Fibroblast of skin of scalp (primary cell): Measurements from ENCODE around the gene CTAGE6.
"Not testable (repeated sequence)": the region's sequence is repeated elsewhere in the genome, so short reads cannot be mapped to it uniquely, and the experiment has no call there.

ENCODE experiments used
- DNase-seq: peaks from one replicate; pipeline ENCODE4 v3.0.0-alpha.2; 2013

The CTAGE6 gene

GRCh38 chr7:143715543-143716193 lies 41.8 kb downstream of the CTAGE6 start:
- DNase-seq: not testable (repeated sequence)

GRCh38 chr7:143714581-143715454 lies 42.7 kb downstream of the CTAGE6 start:
- DNase-seq: not testable (repeated sequence)

GRCh38 chr7:143712381-143712780 lies 45.1 kb downstream of the CTAGE6 start:
- DNase-seq: not testable (repeated sequence)

GRCh38 chr7:143711727-143712324 lies 45.7 kb downstream of the CTAGE6 start:
- not testable (repeated sequence) for DNase-seq

- DNase-seq: not testable (repeated sequence)
These were observed 47.6 kb downstream of the CTAGE6 start for GRCh38 chr7:143709895-143710294.
